ENCODE data around the gene UGT1A7.

DNA sequence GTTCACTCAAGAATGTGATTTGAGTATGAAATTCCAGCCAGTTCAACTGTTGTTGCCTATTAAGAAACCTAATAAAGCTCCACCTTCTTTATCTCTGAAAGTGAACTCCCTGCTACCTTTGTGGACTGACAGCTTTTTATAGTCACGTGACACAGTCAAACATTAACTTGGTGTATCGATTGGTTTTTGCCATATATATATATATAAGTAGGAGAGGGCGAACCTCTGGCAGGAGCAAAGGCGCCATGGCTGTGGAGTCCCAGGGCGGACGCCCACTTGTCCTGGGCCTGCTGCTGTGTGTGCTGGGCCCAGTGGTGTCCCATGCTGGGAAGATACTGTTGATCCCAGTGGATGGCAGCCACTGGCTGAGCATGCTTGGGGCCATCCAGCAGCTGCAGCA, 78.3 kb downstream of the UGT1A7 start, which contains the start of gene UGT1A1:
- no peak for TF ChIP-seq CTCF (IDR thresholded peaks at IDR 0.05)
- TF ChIP-seq EP300 (IDR thresholded peaks at IDR 0.05): no peak
- no peak for TF ChIP-seq POLR2AphosphoS5 (IDR thresholded peaks at IDR 0.05)
